NCI-H2171 treated with DMSO at 0.1 percent for 48 hours (cell line): Measurements from ENCODE around the gene DNASE2.
A peak's percentile ranks its signal among the peaks of the same experiment; 100 is the strongest.

Experiments used
- DNase-seq: peaks from one replicate; lab custom pipeline; 2025; lab: John Stamatoyannopoulos, UW

Gene DNASE2

DNA sequence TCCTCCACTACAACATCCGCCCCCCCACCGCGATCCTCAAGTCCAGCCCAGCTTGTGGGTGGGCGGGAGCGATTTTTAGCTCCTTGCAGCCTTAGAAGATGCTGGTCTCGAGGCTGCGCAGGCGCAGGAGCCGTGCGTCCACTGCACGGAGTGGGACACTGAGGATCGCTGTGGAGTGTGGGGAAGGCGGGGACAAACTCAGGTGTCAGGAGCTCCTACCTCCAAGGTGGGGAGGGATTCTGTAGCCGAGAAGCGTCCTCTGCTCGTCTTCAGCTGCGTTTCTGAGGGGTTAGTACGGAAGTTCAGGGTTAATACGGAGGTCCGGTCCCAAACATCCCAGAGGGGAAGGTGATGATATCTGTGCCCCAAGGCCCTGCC lies 46.7 kb downstream of the DNASE2 start, which contains the start of gene RTBDN:
Gene RTBDN (minus strand): TSS at position 14 of the 378 bp plus-strand sequence. CDS start 4,600 bp downstream, outside the sequence.
- DNase-seq = peak; percentile 27

- peak; percentile 41 for DNase-seq
Measured at GRCh38 chr19:12833738-12834565, 47.3 kb downstream of the DNASE2 start.

DNA sequence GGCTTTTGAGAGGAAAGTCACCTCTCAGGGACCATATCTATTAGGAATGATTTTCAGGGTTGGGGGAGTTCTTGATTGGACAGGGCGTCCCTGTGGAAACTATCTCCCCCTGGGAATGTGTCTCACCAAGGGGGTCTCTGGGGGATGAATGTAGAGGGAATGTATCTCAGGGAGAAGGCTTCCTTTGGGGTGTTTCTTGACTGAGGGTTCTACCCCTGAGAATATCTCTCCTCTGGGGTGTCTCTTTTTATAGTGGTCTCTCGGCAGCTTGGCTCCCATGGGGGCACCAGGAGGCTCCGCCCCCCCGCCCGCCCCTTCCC lies 47.9 kb downstream of the DNASE2 start:
- peak; percentile 75 for DNase-seq

GRCh38 chr19:12828494-12828893 lies 52.8 kb downstream of the DNASE2 start:
- peak; percentile 85 for DNase-seq

DNA sequence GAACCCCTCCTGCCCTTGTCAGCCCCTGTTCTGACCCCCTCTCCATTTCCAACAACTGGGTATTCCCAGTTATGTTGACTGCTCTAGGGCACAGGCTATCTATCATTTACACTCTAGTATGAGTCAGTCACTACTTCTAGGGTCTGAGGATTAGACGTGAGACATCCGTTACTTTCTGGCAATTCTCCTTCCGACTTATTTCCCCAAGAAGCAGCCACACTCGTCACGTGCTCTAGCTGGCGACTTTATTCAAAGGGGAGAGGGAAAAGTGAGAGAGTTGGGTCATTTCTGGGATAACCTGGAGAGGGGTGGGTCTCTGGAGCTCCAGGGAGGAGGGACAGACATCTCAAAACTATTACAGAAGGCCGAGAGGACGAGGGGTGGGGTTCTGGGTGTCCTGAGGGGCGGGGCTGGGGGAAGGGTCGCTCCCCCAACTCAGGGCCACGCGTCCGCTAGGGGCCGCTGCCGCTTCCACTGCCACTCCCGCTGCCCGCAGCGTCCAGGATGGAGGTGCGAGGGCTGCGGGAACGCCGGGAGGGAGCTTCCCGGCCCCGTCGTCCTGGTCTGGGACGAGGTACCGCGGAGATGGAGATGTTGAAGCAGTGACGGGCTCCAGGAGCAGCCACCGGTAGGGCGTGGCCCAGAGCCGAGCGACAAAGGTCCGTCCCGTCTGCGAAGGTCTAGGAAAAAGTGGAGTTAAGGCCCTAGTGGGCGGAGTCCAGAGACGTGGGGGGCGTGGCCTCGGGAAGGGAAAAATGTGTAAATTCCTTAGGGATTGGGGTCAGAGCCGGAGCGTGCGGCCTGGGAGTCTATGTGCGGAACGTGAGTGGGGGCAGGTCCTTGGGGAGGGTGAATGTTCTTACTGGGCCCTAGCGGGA lies 55.8 kb downstream of the DNASE2 start:
- DNase-seq = no peak
